Body of pancreas (tissue), 4 donors: ENCODE measurements around the gene NOD2.

ENCODE experiments used
- CTCF ChIP-seq, 7 experiments: fragments of 450-650 bp in 4 of 7; fragments of 200-600 bp in 3 of 7; sonication (generic) in 3 of 7; IDR thresholded peaks; one replicate each; pipeline ENCODE4 v1.5.1; 2016 to 2019; ENCODE audit warnings: antibody characterized with exemption in 7 of 7
- POLR2A ChIP-seq, 3 donors: fragments of 450-650 bp; IDR thresholded peaks; one replicate each; pipeline ENCODE4 v1.6.1; 2016; ENCODE audit warnings: antibody characterized with exemption in 3 of 3, mild to moderate bottlenecking in 2 of 3

GRCh38 chr16:50675686-50676610 is 17.5 kb upstream of the NOD2 start:
- no peak for TF ChIP-seq CTCF (IDR thresholded peaks at IDR 0.05)
- TF ChIP-seq POLR2A (IDR thresholded peaks at IDR 0.05), result no peak
